BLaER1 treated with 17β-estradiol and CSF1 and Interleukin-3, amounts not matched to agents 10 nM and 100 nM (cell line): ENCODE data around the gene GRIK1.

Source experiments
- H3K27ac ChIP-seq, 11 experiments: shearing (Covaris generic); formaldehyde crosslinking; 2 replicates each; pipeline ENCODE4 v1.8.1; 2022
- H3K27me3 ChIP-seq, 11 experiments: shearing (Covaris generic); formaldehyde crosslinking; 2 replicates each; pipeline ENCODE4 v1.8.1; 2022
- H3K36me3 ChIP-seq, 11 experiments: shearing (Covaris generic); formaldehyde crosslinking; 2 replicates each; pipeline ENCODE4 v1.8.1; 2022
- H3K4me1 ChIP-seq, 10 experiments: shearing (Covaris generic); formaldehyde crosslinking; 2 replicates each; pipeline ENCODE4 v1.8.1; 2022
- H3K4me2 ChIP-seq, 11 experiments: shearing (Covaris generic); formaldehyde crosslinking; 2 replicates each; pipeline ENCODE4 v1.8.1; 2022
- H3K4me3 ChIP-seq, 10 experiments: shearing (Covaris generic); formaldehyde crosslinking; 2 replicates each; pipeline ENCODE4 v1.8.1; 2022
- H3K9ac ChIP-seq, 11 experiments: shearing (Covaris generic); formaldehyde crosslinking; 2 replicates each; pipeline ENCODE4 v1.8.1; 2022
- H3K9me3 ChIP-seq, 11 experiments: shearing (Covaris generic); formaldehyde crosslinking; replicated peaks in 1 of 11; 2 replicates each; pipeline ENCODE4 v1.8.1; 2022
- H4K20me1 ChIP-seq, 11 experiments: shearing (Covaris generic); formaldehyde crosslinking; 2 replicates each; pipeline ENCODE4 v1.8.1; 2022
- Cebpa-rat ChIP-seq, 11 experiments: shearing (Covaris generic); IDR thresholded peaks; 2 replicates each; pipeline ENCODE4 v1.8.1; 2022

The GRIK1 gene

GRCh38 chr21:29710498-29710897, 229.3 kb downstream of the GRIK1 start:
- peaks cover 0 to 12% (median 0%) of the 10 kb centered on the region in 11 experiments; a peak in 6 of 22 replicates for H3K9me3 ChIP-seq
- H3K4me3 ChIP-seq: no peak overlapping the region
- H3K4me1 ChIP-seq: no peaks in the 10 kb centered on the region
- no peaks in the 10 kb centered on the region for H3K36me3 ChIP-seq
- H3K27me3 ChIP-seq: no peaks in the 10 kb centered on the region
- TF ChIP-seq Cebpa-rat (IDR thresholded peaks at IDR 0.05): no peak
- no peak overlapping the region for H3K27ac ChIP-seq
- no peak overlapping the region for H3K4me2 ChIP-seq
- H3K9ac ChIP-seq: no peak overlapping the region
- H4K20me1 ChIP-seq: no peaks in the 10 kb centered on the region

GRCh38 chr21:29708401-29708800, 231.4 kb downstream of the GRIK1 start:
- Histone ChIP-seq H4K20me1 (no peaks in the 10 kb centered on the region), H3K4me3 (no peak overlapping the region), H3K27me3 (no peaks in the 10 kb centered on the region), H3K9me3 (no peaks in the 10 kb centered on the region), H3K4me2 (no peak overlapping the region), H3K9ac (no peak overlapping the region), H3K36me3 (no peaks in the 10 kb centered on the region), H3K4me1 (no peaks in the 10 kb centered on the region), H3K27ac (no peak overlapping the region)
- TF ChIP-seq Cebpa-rat (IDR thresholded peaks at IDR 0.05): no peak

- H3K36me3 ChIP-seq: no peaks in the 10 kb centered on the region
- no peak overlapping the region for H3K4me2 ChIP-seq
- no peaks in the 10 kb centered on the region; a peak in 1 of 20 replicates for H3K4me1 ChIP-seq
- no peaks in the 10 kb centered on the region for H3K27me3 ChIP-seq
- peaks cover 0 to 9% (median 4%) of the 10 kb centered on the region in 11 experiments; a peak in 7 of 22 replicates for H3K9me3 ChIP-seq
- H3K27ac ChIP-seq: no peak overlapping the region
- H3K4me3 ChIP-seq: no peak overlapping the region
- no peak overlapping the region for H3K9ac ChIP-seq
- TF ChIP-seq Cebpa-rat (IDR thresholded peaks at IDR 0.05): no peak
- H4K20me1 ChIP-seq: no peaks in the 10 kb centered on the region
Observed at GRCh38 chr21:29704719-29705118, 235.1 kb downstream of the GRIK1 start.

- Histone ChIP-seq H3K27ac (no peak overlapping the region), H3K9me3 (peaks cover 0 to 24% (median 12%) of the 10 kb centered on the region in 11 experiments; a peak in 13 of 22 replicates), H4K20me1 (no peaks in the 10 kb centered on the region), H3K27me3 (no peaks in the 10 kb centered on the region), H3K4me1 (peaks cover 6 to 16% (median 12%) of the 10 kb centered on the region in 10 experiments; a peak in 18 of 20 replicates), H3K9ac (no peak overlapping the region), H3K36me3 (no peaks in the 10 kb centered on the region), H3K4me2 (0 out of 22 replicates have a peak overlapping the region, but pooled peaks of 1 of the 11 experiments have one; percentile 4), H3K4me3 (no peak overlapping the region)
- TF ChIP-seq Cebpa-rat (IDR thresholded peaks at IDR 0.05): peak in 1 of 11 experiments; percentile 34; a peak in 1 of 22 replicates
Observed at GRCh38 chr21:29701676-29702075, 238.1 kb downstream of the GRIK1 start.

GRCh38 chr21:29697555-29698193, 242.1 kb downstream of the GRIK1 start:
- Histone ChIP-seq H3K27me3 (no peaks in the 10 kb centered on the region), H3K4me2 (peak overlapping the region; percentile 4 to 53 (median 33); a peak in 19 of 22 replicates), H3K4me1 (peaks cover 6 to 22% (median 13%) of the 10 kb centered on the region in 10 experiments; a peak in 18 of 20 replicates), H3K27ac (peak overlapping the region in 1 of 11 experiments; percentile 55; a peak in 2 of 22 replicates), H3K9ac (no peak overlapping the region), H4K20me1 (no peaks in the 10 kb centered on the region), H3K4me3 (no peak overlapping the region), H3K9me3 (peaks cover 0 to 24% (median 12%) of the 10 kb centered on the region in 11 experiments; a peak in 13 of 22 replicates), H3K36me3 (no peaks in the 10 kb centered on the region)
- no peak for TF ChIP-seq Cebpa-rat (IDR thresholded peaks at IDR 0.05)

- Histone ChIP-seq H3K4me1 (peaks cover 6 to 22% (median 13%) of the 10 kb centered on the region in 10 experiments; a peak in 18 of 20 replicates), H3K9ac (no peak overlapping the region), H3K4me2 (peak overlapping the region in 7 of 11 experiments; percentile 18 to 53 (median 32); a peak in 9 of 22 replicates), H3K27me3 (no peaks in the 10 kb centered on the region), H3K4me3 (no peak overlapping the region), H4K20me1 (no peaks in the 10 kb centered on the region), H3K27ac (peak overlapping the region in 1 of 11 experiments; percentile 55; a peak in 1 of 22 replicates), H3K36me3 (no peaks in the 10 kb centered on the region), H3K9me3 (peaks cover 0 to 24% (median 12%) of the 10 kb centered on the region in 11 experiments; a peak in 13 of 22 replicates)
- TF ChIP-seq Cebpa-rat (IDR thresholded peaks at IDR 0.05): no peak
Observed at GRCh38 chr21:29696937-29697336, 242.9 kb downstream of the GRIK1 start.

GRCh38 chr21:29691616-29692491, 247.9 kb downstream of the GRIK1 start:
- no peak overlapping the region for H3K4me2 ChIP-seq
- H3K27ac ChIP-seq: no peak overlapping the region
- no peak overlapping the region for H3K9ac ChIP-seq
- no peaks in the 10 kb centered on the region for H3K27me3 ChIP-seq
- peaks cover 0 to 6% (median 0%) of the 10 kb centered on the region in 10 experiments; a peak in 6 of 20 replicates for H3K4me1 ChIP-seq
- H4K20me1 ChIP-seq: no peaks in the 10 kb centered on the region
- H3K9me3 ChIP-seq: no peaks in the 10 kb centered on the region
- no peaks in the 10 kb centered on the region for H3K36me3 ChIP-seq
- no peak overlapping the region for H3K4me3 ChIP-seq
- no peak for TF ChIP-seq Cebpa-rat (IDR thresholded peaks at IDR 0.05)

GRCh38 chr21:29689753-29690152, 250.0 kb downstream of the GRIK1 start:
- peaks cover 0 to 12% (median 5%) of the 10 kb centered on the region in 10 experiments; a peak in 11 of 20 replicates for H3K4me1 ChIP-seq
- H3K27me3 ChIP-seq: no peaks in the 10 kb centered on the region
- H3K36me3 ChIP-seq: no peaks in the 10 kb centered on the region

GRCh38 chr21:29684106-29684505, 255.7 kb downstream of the GRIK1 start:
- H3K27ac ChIP-seq: no peak overlapping the region
- H3K4me3 ChIP-seq: no peak overlapping the region
- H3K9me3 ChIP-seq: peaks cover 0 to 13% (median 0%) of the 10 kb centered on the region in 11 experiments; a peak in 6 of 22 replicates
- H4K20me1 ChIP-seq: no peaks in the 10 kb centered on the region
- no peak overlapping the region for H3K9ac ChIP-seq
- H3K36me3 ChIP-seq: no peaks in the 10 kb centered on the region
- TF ChIP-seq Cebpa-rat (IDR thresholded peaks at IDR 0.05): no peak
- no peaks in the 10 kb centered on the region for H3K27me3 ChIP-seq
- peaks cover 0 to 12% (median 0%) of the 10 kb centered on the region in 10 experiments; a peak in 6 of 20 replicates for H3K4me1 ChIP-seq
- H3K4me2 ChIP-seq: no peak overlapping the region

More at GRCh38 chr21:29689753-29690152, 250.0 kb downstream of the GRIK1 start:
- TF ChIP-seq Cebpa-rat (IDR thresholded peaks at IDR 0.05): no peak
- Histone ChIP-seq H3K9me3 (no peaks in the 10 kb centered on the region), H3K4me3 (no peak overlapping the region), H3K9ac (no peak overlapping the region), H3K27ac (no peak overlapping the region), H3K4me2 (no peak overlapping the region), H4K20me1 (no peaks in the 10 kb centered on the region)
